ENCODE results near the gene HLX.

The HLX gene

DNA sequence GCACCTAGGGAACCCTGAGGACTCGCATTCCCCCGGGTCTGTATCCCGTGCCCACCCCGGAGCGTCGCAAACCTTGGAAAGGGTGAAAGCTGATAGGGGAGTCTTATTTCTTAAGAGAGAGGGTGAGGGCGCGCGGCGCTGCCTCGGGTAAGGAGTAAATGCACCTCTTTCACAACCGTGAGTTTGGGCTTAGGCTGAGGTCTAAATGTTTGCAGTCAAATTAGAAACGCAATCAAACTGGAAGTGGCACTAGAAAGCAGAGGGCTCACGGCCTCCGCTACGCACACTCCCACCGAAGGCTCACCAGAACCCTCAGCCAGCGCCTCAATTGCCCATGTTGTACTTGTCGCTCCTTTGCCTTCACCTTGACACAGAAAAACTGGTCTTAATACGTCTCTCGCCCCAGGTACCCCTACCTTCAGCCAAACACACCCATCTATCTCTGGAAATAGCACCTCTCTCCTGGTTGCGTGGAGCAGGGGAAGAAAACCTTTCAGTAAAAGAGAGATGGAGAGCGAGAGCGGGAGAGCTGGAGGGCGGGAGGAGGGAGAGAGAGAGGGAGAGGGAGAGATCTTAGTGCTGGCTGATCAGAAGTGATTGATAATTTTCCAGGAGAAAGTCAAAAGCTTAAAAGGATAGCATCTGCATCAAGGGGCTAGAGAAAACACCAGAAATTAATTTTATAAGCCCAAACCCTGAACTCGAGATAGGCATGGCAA is 1.7 kb upstream of the HLX start:
- no peak for TF ChIP-seq ZNF274 (IDR thresholded peaks at IDR 0.05; ENCODE audit: low read depth, low read length)
- no peak overlapping the region for H3K4me3 ChIP-seq (ENCODE audit: low read length)

GRCh38 chr1:220878191-220879075 is 810 bp upstream of the HLX start:
- H3K4me3 ChIP-seq (ENCODE audit: low read length): peak overlapping the region; percentile 55; the same call in 1 of the 2 replicates
- no peak for TF ChIP-seq ZNF274 (IDR thresholded peaks at IDR 0.05; ENCODE audit: low read depth, low read length)

GRCh38 chr1:220879509-220880361 is 492 bp downstream of the HLX start:
- H3K4me3 ChIP-seq (ENCODE audit: low read length): peak overlapping the region; percentile 55
- no peak for TF ChIP-seq ZNF274 (IDR thresholded peaks at IDR 0.05; ENCODE audit: low read depth, low read length)

- peak overlapping the region; percentile 55 for H3K4me3 ChIP-seq (ENCODE audit: low read length)
- no peak for TF ChIP-seq ZNF274 (IDR thresholded peaks at IDR 0.05; ENCODE audit: low read depth, low read length)
Measured at GRCh38 chr1:220880362-220880670, 1.1 kb downstream of the HLX start.

- H3K4me3 ChIP-seq (ENCODE audit: low read length): peak overlapping the region; percentile 55
- TF ChIP-seq ZNF274 (IDR thresholded peaks at IDR 0.05; ENCODE audit: low read depth, low read length): no peak
Measured at GRCh38 chr1:220880726-220881506, 1.7 kb downstream of the HLX start.

DNA sequence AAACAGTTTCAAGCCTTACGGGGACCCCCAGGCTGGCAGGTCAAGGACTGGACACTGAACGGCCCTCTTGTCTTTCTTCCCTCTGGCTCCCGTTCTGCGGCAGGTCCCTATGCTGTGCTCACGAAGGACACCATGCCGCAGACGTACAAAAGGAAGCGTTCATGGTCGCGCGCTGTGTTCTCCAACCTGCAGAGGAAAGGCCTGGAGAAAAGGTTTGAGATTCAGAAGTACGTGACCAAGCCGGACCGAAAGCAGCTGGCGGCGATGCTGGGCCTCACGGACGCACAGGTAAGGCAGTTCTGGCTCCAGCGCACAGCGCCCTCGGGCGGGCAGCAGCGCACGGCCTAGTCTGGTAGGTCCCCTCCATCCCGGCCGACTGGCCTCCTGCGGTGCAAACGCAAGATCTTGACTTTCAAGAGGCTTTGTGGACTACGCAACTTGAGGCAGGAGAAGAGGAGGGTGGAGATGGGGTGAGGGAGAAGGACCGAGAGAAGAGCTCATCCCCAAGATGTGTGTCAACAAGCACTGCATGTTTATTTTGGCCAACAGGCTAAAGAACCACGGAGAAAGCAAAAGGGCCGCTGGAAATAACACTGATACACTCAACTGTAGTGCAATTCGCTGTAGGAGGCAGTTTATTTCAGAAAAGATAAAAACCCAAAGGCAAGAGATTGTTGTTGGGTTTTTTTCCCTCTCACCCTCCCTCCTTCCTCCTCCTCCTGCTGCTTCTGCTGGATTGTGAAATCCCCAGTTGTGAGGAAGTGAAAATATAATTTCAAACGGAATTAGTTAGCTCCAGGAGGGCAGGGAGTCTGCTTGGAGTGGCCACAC is 3.0 kb downstream of the HLX start:
- H3K4me3 ChIP-seq (ENCODE audit: low read length): no peak overlapping the region
- TF ChIP-seq ZNF274 (IDR thresholded peaks at IDR 0.05; ENCODE audit: low read depth, low read length): no peak

- no peak for TF ChIP-seq ZNF274 (IDR thresholded peaks at IDR 0.05; ENCODE audit: low read depth, low read length)
- H3K4me3 ChIP-seq (ENCODE audit: low read length): no peak overlapping the region
Measured at GRCh38 chr1:220884109-220884980, 5.1 kb downstream of the HLX start.

- H3K4me3 ChIP-seq (ENCODE audit: low read length): no peak overlapping the region
- TF ChIP-seq ZNF274 (IDR thresholded peaks at IDR 0.05; ENCODE audit: low read depth, low read length): no peak
Measured at GRCh38 chr1:220884981-220885918, 6.0 kb downstream of the HLX start.

GRCh38 chr1:220885971-220886370 is 6.7 kb downstream of the HLX start:
- no peak overlapping the region for H3K4me3 ChIP-seq (ENCODE audit: low read length)
- no peak for TF ChIP-seq ZNF274 (IDR thresholded peaks at IDR 0.05; ENCODE audit: low read depth, low read length)

DNA sequence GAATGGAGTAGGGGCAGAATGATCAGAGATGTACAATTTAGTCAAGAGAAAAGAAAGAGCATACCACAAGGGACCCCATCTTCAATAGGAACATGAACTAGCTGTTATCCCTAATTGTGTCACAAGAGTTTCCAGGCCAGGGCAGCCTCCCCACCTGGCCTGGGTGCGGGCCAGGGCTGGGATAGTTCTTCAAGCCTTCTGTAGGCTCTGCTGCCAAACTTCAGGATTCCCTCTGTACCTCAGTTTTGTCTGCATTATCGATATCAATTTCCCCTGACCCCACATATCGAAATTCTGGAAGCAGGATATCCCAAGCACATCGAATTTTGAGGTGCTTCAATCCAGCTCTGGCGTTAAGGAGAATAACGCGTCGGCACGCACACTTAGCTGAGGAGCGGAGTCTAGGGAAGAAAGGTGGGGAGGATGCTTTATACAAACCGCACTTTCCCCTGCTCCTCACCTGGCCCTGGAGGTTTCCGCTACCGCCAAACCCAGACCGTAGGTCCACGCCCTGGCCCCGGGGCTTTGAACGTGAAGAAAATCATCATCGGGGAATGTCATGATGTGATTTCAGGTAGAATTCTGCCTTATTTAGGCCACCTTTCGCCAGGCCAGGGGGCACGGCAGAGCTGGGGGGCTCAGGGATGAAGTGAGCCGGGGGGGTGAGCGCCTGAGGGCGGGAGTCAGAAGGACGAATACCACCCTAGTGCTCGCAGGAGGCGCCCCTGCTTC is 7.4 kb downstream of the HLX start:
- no peak overlapping the region for H3K4me3 ChIP-seq (ENCODE audit: low read length)
- no peak for TF ChIP-seq ZNF274 (IDR thresholded peaks at IDR 0.05; ENCODE audit: low read depth, low read length)
